Coronary artery (tissue), 2 donors: ENCODE measurements around the gene WDR7.

ENCODE experiments used
- DNase-seq: peaks from one replicate; pipeline ENCODE4 v3.0.0-alpha.2; 2017; ENCODE audit warnings: low spot score
- H3K27ac ChIP-seq, 2 donors: fragments of 200-600 bp; sonication (generic); one replicate each; pipeline ENCODE4 v1.5.1; 2016 to 2019
- H3K4me3 ChIP-seq: fragments of 200-600 bp; sonication (generic); 2 replicates; pipeline ENCODE4 v1.5.1; 2016; ENCODE audit warnings: mild to moderate bottlenecking, moderate library complexity
- CTCF ChIP-seq: fragments of 200-600 bp; sonication (generic); IDR thresholded peaks from one replicate; pipeline ENCODE4 v1.5.1; 2019; ENCODE audit warnings: antibody characterized with exemption

WDR7 gene

GRCh38 chr18:56870982-56871381, 219.8 kb downstream of the WDR7 start:
- DNase-seq: no peak
- no peak for TF ChIP-seq CTCF
- no peak overlapping the region for H3K4me3 ChIP-seq
- no peak overlapping the region for H3K27ac ChIP-seq

GRCh38 chr18:56872140-56872539, 221.0 kb downstream of the WDR7 start:
- no peak for DNase-seq
- H3K4me3 ChIP-seq: no peak overlapping the region
- TF ChIP-seq CTCF: no peak
- H3K27ac ChIP-seq: no peak overlapping the region

- no peak for TF ChIP-seq CTCF
- no peak for DNase-seq
- Histone ChIP-seq H3K4me3 (no peak overlapping the region), H3K27ac (no peak overlapping the region)
These were observed 222.4 kb downstream of the WDR7 start for GRCh38 chr18:56873441-56874140.

GRCh38 chr18:56878711-56879110, 227.6 kb downstream of the WDR7 start:
- Histone ChIP-seq H3K27ac (no peak overlapping the region), H3K4me3 (no peak overlapping the region)
- DNase-seq: no peak
- TF ChIP-seq CTCF: no peak

- no peak for DNase-seq
- H3K4me3 ChIP-seq: no peak overlapping the region
- no peak overlapping the region for H3K27ac ChIP-seq
- TF ChIP-seq CTCF: no peak
These were observed 233.4 kb downstream of the WDR7 start for GRCh38 chr18:56884511-56884910.

- no peak for DNase-seq
- H3K27ac ChIP-seq: no peak overlapping the region
- TF ChIP-seq CTCF: no peak
- no peak overlapping the region for H3K4me3 ChIP-seq
These were observed 237.8 kb downstream of the WDR7 start for GRCh38 chr18:56888978-56889377.

- no peak for DNase-seq
- Histone ChIP-seq H3K27ac (no peak overlapping the region), H3K4me3 (no peak overlapping the region)
- TF ChIP-seq CTCF: no peak
These were observed 238.5 kb downstream of the WDR7 start for GRCh38 chr18:56889621-56890020.
